B cell (primary cell): ENCODE measurements around the gene BACH2. TPM values are rescaled to one million over a fixed set of nuclear protein-coding genes. Genes with fewer than 3 reads are reported as not detected.

Experiments
- ATAC-seq: fragments of 200-7000 bp; cut with Tn5 transposase; one replicate; pipeline ENCODE4 v1.10.0; 2021; ENCODE audit warnings: low read depth, mild to moderate bottlenecking, moderate number of reproducible peaks, moderate library complexity
- CTCF ChIA-PET: fragments of 350-600 bp; sonication (Branson Sonifier 250); formaldehyde crosslinking; loops from one replicate; lab custom pipeline; 2021; ENCODE audit warnings: antibody characterized with exemption, inconsistent platforms; lab: Charles Lee
- POLR2A ChIA-PET: fragments of 350-600 bp; sonication (Branson Sonifier 250); formaldehyde crosslinking; loops from one replicate; lab custom pipeline; 2021; ENCODE audit warnings: antibody characterized with exemption; lab: Charles Lee
- DNase-seq: peaks from one replicate; pipeline ENCODE4 v3.0.0; 2013
- H2AFZ ChIP-seq: 2 replicates; pipeline ENCODE4 v1.6.1; 2012; ENCODE audit warnings: mild to moderate bottlenecking, low read depth, low read length; ENCODE audit not compliant: insufficient read depth, poor library complexity, severe bottlenecking
- H3K27ac ChIP-seq, 2 donors: 1 replicate in 1 of 2; 2 replicates in 1 of 2; pipeline ENCODE4 v1.5.1; 2012 to 2013; ENCODE audit warnings: low read length in 2 of 2, mild to moderate bottlenecking in 2 of 2, moderate library complexity in 1 of 2
- H3K27me3 ChIP-seq, 4 experiments: fragments of 200-600 bp in 1 of 4; sonication (generic) in 1 of 4; replicated peaks in 1 of 4; 1 replicate in 2 of 4; 2 replicates in 2 of 4; pipeline versions ENCODE4 v1.6.1 to v1.7.0; 2013 to 2016; ENCODE audit warnings: low read length in 3 of 4, mild to moderate bottlenecking in 2 of 4, mixed read lengths in 1 of 4, moderate library complexity in 1 of 4; ENCODE audit not compliant: insufficient read depth in 4 of 4, control insufficient read depth in 3 of 4; ENCODE audit errors: control extremely low read depth in 1 of 4
- H3K36me3 ChIP-seq, 2 experiments: replicated peaks in 1 of 2; 1 replicate in 1 of 2; 2 replicates in 1 of 2; pipeline versions ENCODE4 v1.6.1 to v1.7.1; 2013; ENCODE audit warnings: low read length in 1 of 2; ENCODE audit not compliant: insufficient read depth in 2 of 2, control insufficient read depth in 1 of 2; ENCODE audit errors: control extremely low read depth in 1 of 2, extremely low read depth in 1 of 2
- H3K4me1 ChIP-seq, 2 donors: fragments of 200-600 bp in 1 of 2; sonication (generic) in 1 of 2; 1 replicate in 1 of 2; 2 replicates in 1 of 2; pipeline versions ENCODE4 v1.5.1 to v1.6.1; 2013 to 2017; ENCODE audit warnings: low read length in 2 of 2; ENCODE audit not compliant: control insufficient read depth in 2 of 2, insufficient read depth in 2 of 2
- H3K4me2 ChIP-seq: replicated peaks from 2 replicates; pipeline ENCODE3; 2012; ENCODE audit warnings: mild to moderate bottlenecking, low read depth, low read length; ENCODE audit not compliant: poor library complexity, severe bottlenecking
- H3K4me3 ChIP-seq, 5 experiments: fragments of 200-600 bp in 1 of 5; sonication (generic) in 1 of 5; 1 replicate in 3 of 5; 2 replicates in 2 of 5; pipeline versions ENCODE4 v1.5.1 to v1.7.0; 2011 to 2016; ENCODE audit warnings: low read length in 4 of 5, mild to moderate bottlenecking in 4 of 5, low read depth in 2 of 5, control low read depth in 1 of 5, moderate library complexity in 1 of 5; ENCODE audit not compliant: insufficient read depth in 1 of 5; ENCODE audit errors: control extremely low read depth in 1 of 5, extremely low read depth in 1 of 5
- H3K79me2 ChIP-seq: fragments of 200-600 bp; sonication (generic); one replicate; pipeline ENCODE4 v1.6.0; 2016; ENCODE audit warnings: low read length; ENCODE audit not compliant: control insufficient read depth, insufficient read depth
- H3K9ac ChIP-seq: fragments of 200-600 bp; sonication (generic); 2 replicates; pipeline ENCODE4 v1.6.1; 2017; ENCODE audit warnings: mild to moderate bottlenecking, low read length, moderate library complexity
- H3K9me3 ChIP-seq, 3 donors: one replicate each; pipeline versions ENCODE4 v1.6.1 to v1.7.1; 2013; ENCODE audit warnings: low read length in 2 of 3; ENCODE audit not compliant: control insufficient read depth in 2 of 3, insufficient read depth in 1 of 3; ENCODE audit errors: control extremely low read depth in 1 of 3
- H4K20me1 ChIP-seq: 2 replicates; pipeline ENCODE4 v1.6.0; 2012; ENCODE audit warnings: mild to moderate bottlenecking, low read length; ENCODE audit not compliant: insufficient read depth, control insufficient read depth, poor library complexity, severe bottlenecking
- H3K27ac Mint-ChIP-seq: one replicate; pipeline ENCODE4 v1.8.0; 2021; ENCODE audit warnings: mixed read lengths
- H3K27me3 Mint-ChIP-seq: one replicate; pipeline ENCODE4 v1.8.0; 2021; ENCODE audit warnings: mixed read lengths
- H3K4me1 Mint-ChIP-seq: one replicate; pipeline ENCODE4 v1.8.0; 2021; ENCODE audit warnings: mixed read lengths
- H3K4me3 Mint-ChIP-seq: one replicate; pipeline ENCODE4 v1.8.0; 2021; ENCODE audit warnings: mixed read lengths
- H3K9me3 Mint-ChIP-seq: one replicate; pipeline ENCODE4 v1.8.0; 2022; ENCODE audit warnings: mixed read lengths; ENCODE audit not compliant: insufficient read depth
- CTCF ChIP-seq: fragments of 200-600 bp; IDR thresholded peaks from one replicate; pipeline ENCODE4 v1.8.0; 2022; ENCODE audit warnings: antibody characterized with exemption, mild to moderate bottlenecking
- EZH2 ChIP-seq: IDR thresholded peaks from 2 replicates; pipeline ENCODE4 v1.6.1; 2012; ENCODE audit warnings: borderline replicate concordance, low read depth, mild to moderate bottlenecking, moderate library complexity, low read length; ENCODE audit not compliant: insufficient read depth, poor library complexity, severe bottlenecking
- WGBS: methylation state at CpG from one replicate; pipeline ENCODE4 v1.1.5; 2013; ENCODE audit warnings: missing lambda C conversion rate; ENCODE audit not compliant: insufficient coverage; 5-methylcytosine and 5-hydroxymethylcytosine counted together
- intact Hi-C: fragments of 100-400 bp; cut with micrococcal nuclease; formaldehyde crosslinking; loops from one replicate; pipeline ENCODE4 v1.10.0; 2022
- polyA plus RNA-seq: library from polyadenylated mRNA; depleted of rRNA; stranded (reverse); fragments of >200 nt; gene quantifications from 2 replicates; pipeline ENCODE4 v1.2.3, GENCODE V29; 2012
- total RNA-seq, 2 donors: library from RNA; stranded (reverse); fragments of 120-200 nt in 1 of 2; gene quantifications; 1 replicate in 1 of 2; 2 replicates in 1 of 2; pipeline versions ENCODE4 v1.2.3 to v1.2.4, GENCODE V29; 2013 to 2022

BACH2 gene
- total and polyA plus RNA-seq, 2 donors (not counting 1 experiment from before 2014, with no cell fraction given) = 41.1 to 235 TPM

GRCh38 chr6:90291565-90291964, 5.1 kb downstream of the BACH2 start:
- intact Hi-C loops = loop anchor here (10.0 kb wide), 1 partner anchor 467 kb away; the partner anchor contains the start of gene CASP8AP2
- Histone ChIP-seq H3K4me1 (peaks cover 77% of the 10 kb centered on the region in 2 donors), H3K27me3 (no peaks in the 10 kb centered on the region), H2AFZ (no peak overlapping the region), H3K79me2 (peaks cover 95% of the 10 kb centered on the region), H3K4me2 (peak overlapping the region; percentile 88), H3K9me3 (no peaks in the 10 kb centered on the region), H4K20me1 (peaks cover 64% of the 10 kb centered on the region), H3K9ac (no peak overlapping the region), H3K36me3 (peaks cover 0 to 42% of the 10 kb centered on the region in 2 experiments), H3K27ac (peak overlapping the region in 1 of 2 donors; percentile 37), H3K4me3 (no peak overlapping the region)
- Mint-ChIP-seq H3K27ac (peak overlapping the region; percentile 42), H3K9me3 (no peaks in the 10 kb centered on the region), H3K4me1 (peaks cover 79% of the 10 kb centered on the region), H3K27me3 (no peaks in the 10 kb centered on the region), H3K4me3 (peak overlapping the region; percentile 9)
- CTCF ChIA-PET = interaction anchor here (0.7 to 9.3 kb wide), 4 partner anchors 17 to 187 kb away, joined by 3 to 117 read pairs (median 45); no protein-coding TSS in a partner anchor
- ATAC-seq (no peak), DNase-seq (no peak)
- POLR2A ChIA-PET = no interaction called here
- WGBS = 100% methylated on average over 3 of the region's 4 CpGs
- TF ChIP-seq CTCF (no peak), EZH2 (no peak)

GRCh38 chr6:90290811-90291420, 5.7 kb downstream of the BACH2 start:
- Histone ChIP-seq H4K20me1 (peaks cover 66% of the 10 kb centered on the region), H3K27ac (peak overlapping the region in 1 of 2 donors; percentile 37), H3K27me3 (no peaks in the 10 kb centered on the region), H3K79me2 (peaks cover 98% of the 10 kb centered on the region), H3K9ac (no peak overlapping the region), H3K9me3 (no peaks in the 10 kb centered on the region), H3K4me1 (peaks cover 83% of the 10 kb centered on the region in 2 donors), H3K4me2 (peak overlapping the region; percentile 63), H3K4me3 (no peak overlapping the region), H3K36me3 (peaks cover 0 to 42% of the 10 kb centered on the region in 2 experiments), H2AFZ (no peak overlapping the region)
- DNase-seq (no peak), ATAC-seq (no peak)
- H3K27me3 Mint-ChIP-seq = no peaks in the 10 kb centered on the region
- peaks cover 85% of the 10 kb centered on the region for H3K4me1 Mint-ChIP-seq
- peak overlapping the region; percentile 57 for H3K27ac Mint-ChIP-seq
- POLR2A ChIA-PET = no interaction called here
- intact Hi-C loops = loop anchor here (10.0 kb wide), 1 partner anchor 466 kb away; the partner anchor contains the start of gene CASP8AP2
- no peak for TF ChIP-seq EZH2
- no peak for TF ChIP-seq CTCF
- 58% methylated on average over 1 of the region's 5 CpGs for WGBS
- H3K9me3 Mint-ChIP-seq = no peaks in the 10 kb centered on the region
- CTCF ChIA-PET = interaction anchor here (1.0 to 9.3 kb wide), 3 partner anchors 16 to 188 kb away, joined by 7 to 117 read pairs (median 83); no protein-coding TSS in a partner anchor
- H3K4me3 Mint-ChIP-seq = peak overlapping the region; percentile 17
